Activated CD8-positive, alpha-beta T cell treated with anti-CD3 and anti-CD28 coated beads, Interleukin-2, amount 10 ng/mL, durations not matched to agents 7 days and 5 days (primary cell): ENCODE results near the gene DLG2. TPM values are rescaled to one million over a fixed set of nuclear protein-coding genes. Genes with fewer than 3 reads are reported as not detected.

Source experiments
- ATAC-seq: fragments of 150-1000 bp; cut with Tn5 transposase; one replicate; pipeline ENCODE4 v1.10.0; 2021; ENCODE audit warnings: moderate library complexity
- CTCF ChIA-PET: fragments of 350-600 bp; sonication (Branson Sonifier 250); formaldehyde crosslinking; loops from one replicate; lab custom pipeline; 2021; ENCODE audit warnings: antibody characterized with exemption; lab: Charles Lee
- POLR2A ChIA-PET: fragments of 350-600 bp; sonication (Branson Sonifier 250); formaldehyde crosslinking; loops from one replicate; lab custom pipeline; 2021; ENCODE audit warnings: antibody characterized with exemption; lab: Charles Lee
- DNase-seq: peaks from one replicate; pipeline ENCODE4 v3.0.0-alpha.2; 2020
- H3K27ac Mint-ChIP-seq: one replicate; pipeline ENCODE4 v1.8.0; 2021; ENCODE audit warnings: mild to moderate bottlenecking, mixed read lengths
- H3K27me3 Mint-ChIP-seq: one replicate; pipeline ENCODE4 v1.8.0; 2021; ENCODE audit warnings: low read depth, mixed read lengths
- H3K36me3 Mint-ChIP-seq: one replicate; pipeline ENCODE4 v1.8.0; 2021; ENCODE audit warnings: low read depth, mixed read lengths
- H3K4me1 Mint-ChIP-seq: one replicate; pipeline ENCODE4 v1.8.0; 2021; ENCODE audit warnings: low read depth, mixed read lengths
- H3K4me3 Mint-ChIP-seq: one replicate; pipeline ENCODE4 v1.8.0; 2021; ENCODE audit warnings: mild to moderate bottlenecking, mixed read lengths
- H3K9me3 Mint-ChIP-seq: one replicate; pipeline ENCODE4 v1.8.0; 2022; ENCODE audit warnings: mixed read lengths; ENCODE audit not compliant: insufficient read depth
- total RNA-seq, 2 experiments: library from RNA; stranded (reverse); gene quantifications; one replicate each; pipeline ENCODE4 v1.2.3, GENCODE V29; 2021

DLG2 gene
- total RNA-seq, 2 experiments from 2014 or later = 1.3 to 1.6 TPM

DNA sequence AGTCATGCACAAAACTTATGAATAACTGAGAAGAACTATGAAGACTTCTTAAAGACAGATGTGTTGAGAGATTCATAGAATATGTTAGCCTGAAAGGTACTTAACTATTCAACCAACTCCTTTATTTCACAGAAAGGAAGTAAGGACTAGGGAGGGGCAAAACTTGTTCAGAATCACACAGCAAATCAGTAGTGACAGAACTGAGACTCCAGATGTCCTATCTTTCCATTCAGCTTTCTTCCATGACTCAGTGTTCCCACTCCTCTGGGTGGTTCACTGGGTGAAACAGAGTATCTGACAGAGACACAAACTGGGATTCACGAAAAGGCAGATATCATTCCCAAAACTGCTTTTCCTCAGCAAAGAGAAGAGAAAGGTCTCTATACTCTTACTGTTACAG is 1053.3 kb downstream of the DLG2 start:
- CTCF ChIA-PET = no interaction called here
- no peak for ATAC-seq
- no peak overlapping the region for H3K27ac Mint-ChIP-seq
- DNase-seq = no peak
- H3K27me3 Mint-ChIP-seq = peaks cover 2% of the 10 kb centered on the region
- peaks cover 3% of the 10 kb centered on the region for H3K9me3 Mint-ChIP-seq
- H3K4me1 Mint-ChIP-seq = no peaks in the 10 kb centered on the region
- no peak overlapping the region for H3K4me3 Mint-ChIP-seq
- POLR2A ChIA-PET = no interaction called here
- no peaks in the 10 kb centered on the region for H3K36me3 Mint-ChIP-seq

DNA sequence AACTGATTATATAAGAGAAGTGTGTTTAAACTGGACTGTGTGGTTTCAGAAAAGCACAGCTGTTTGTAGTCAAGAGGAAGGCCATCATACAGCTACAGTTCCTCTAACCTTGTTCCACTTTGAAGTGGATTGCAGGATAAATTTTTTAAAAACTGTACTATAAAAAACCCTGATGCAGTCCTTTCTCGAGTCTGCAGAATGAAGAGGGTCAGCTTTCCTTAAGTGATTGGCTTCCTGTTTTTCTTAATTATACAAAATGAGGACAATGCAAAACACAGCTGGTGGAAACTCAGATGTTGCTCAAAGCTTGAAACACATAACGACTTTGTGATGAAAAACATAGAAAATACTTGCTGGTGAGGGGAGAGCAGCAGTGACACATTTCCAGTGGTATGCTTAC is 1060.5 kb downstream of the DLG2 start:
- no peak overlapping the region for H3K4me3 Mint-ChIP-seq
- ChIA-PET POLR2A (no interaction called here), CTCF (interaction anchor here (1.4 kb wide), 1 partner anchor 730 kb away, joined by 3 read pairs; no protein-coding TSS in a partner anchor)
- DNase-seq (no peak), ATAC-seq (no peak)
- H3K36me3 Mint-ChIP-seq = no peaks in the 10 kb centered on the region
- H3K27me3 Mint-ChIP-seq = no peaks in the 10 kb centered on the region
- H3K27ac Mint-ChIP-seq = no peak overlapping the region
- no peaks in the 10 kb centered on the region for H3K4me1 Mint-ChIP-seq
- peaks cover 3% of the 10 kb centered on the region for H3K9me3 Mint-ChIP-seq

DNA sequence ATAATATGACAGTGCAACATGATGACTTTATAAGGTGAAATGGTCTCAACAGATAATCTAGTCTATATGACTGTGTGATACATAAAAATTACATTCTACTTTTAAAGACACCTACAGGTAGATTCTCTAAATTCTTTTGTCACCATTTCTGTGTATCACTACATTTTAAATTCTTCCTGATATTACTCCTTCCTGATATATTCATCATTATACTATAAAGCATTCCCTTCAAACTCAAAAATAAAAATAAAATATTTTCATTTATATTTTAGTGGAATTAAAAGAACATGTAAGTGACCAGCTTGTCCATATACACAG is 1062.3 kb downstream of the DLG2 start:
- H3K27me3 Mint-ChIP-seq = no peaks in the 10 kb centered on the region
- H3K36me3 Mint-ChIP-seq = no peaks in the 10 kb centered on the region
- H3K27ac Mint-ChIP-seq = no peak overlapping the region
- H3K4me1 Mint-ChIP-seq = no peaks in the 10 kb centered on the region
- H3K4me3 Mint-ChIP-seq = no peak overlapping the region
- CTCF ChIA-PET = interaction anchor here (0.8 to 1.5 kb wide), 3 partner anchors 9 to 728 kb away, joined by 3 to 4 read pairs (median 3); no protein-coding TSS in a partner anchor
- no peak for DNase-seq
- peaks cover 3% of the 10 kb centered on the region for H3K9me3 Mint-ChIP-seq
- no peak for ATAC-seq
- POLR2A ChIA-PET = no interaction called here

DNA sequence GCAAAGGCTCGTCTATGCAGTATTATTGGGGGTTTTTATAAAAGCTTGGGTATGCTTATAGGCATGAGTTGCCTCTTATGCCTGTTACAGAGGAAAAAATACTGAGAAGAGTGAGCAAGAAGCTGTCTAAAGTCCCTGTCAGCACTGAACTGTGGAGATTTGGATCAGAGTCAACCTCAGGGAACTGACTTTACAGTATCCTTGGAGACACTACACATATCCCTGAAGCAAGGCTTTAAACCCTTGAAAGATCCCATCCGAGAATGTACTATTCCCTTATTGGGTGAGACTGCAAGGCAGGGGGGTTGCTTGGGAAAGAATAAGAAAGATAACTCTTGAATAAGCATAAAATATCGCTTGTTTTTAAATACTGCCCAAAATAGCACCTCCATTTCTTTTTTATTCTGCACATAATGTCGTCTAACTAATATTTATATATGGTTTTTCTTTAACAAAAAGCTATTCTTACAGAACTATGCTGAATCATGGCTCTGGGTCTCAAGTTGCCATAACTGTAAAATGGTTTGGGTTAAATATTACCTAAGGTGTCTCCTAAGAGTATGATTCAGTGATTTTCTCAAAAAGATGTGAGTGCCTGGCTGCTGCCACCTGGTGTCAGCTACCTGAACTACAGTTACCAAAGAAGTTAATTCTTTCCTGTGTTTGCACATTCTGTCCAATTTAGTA is 1062.8 kb downstream of the DLG2 start:
- Mint-ChIP-seq H3K9me3 (peaks cover 3% of the 10 kb centered on the region), H3K4me1 (no peaks in the 10 kb centered on the region), H3K27ac (no peak overlapping the region), H3K4me3 (no peak overlapping the region), H3K36me3 (no peaks in the 10 kb centered on the region), H3K27me3 (no peaks in the 10 kb centered on the region)
- no peak for ATAC-seq
- peak; percentile 36 for DNase-seq
- ChIA-PET CTCF (interaction anchor here (0.8 to 1.5 kb wide), 3 partner anchors 9 to 728 kb away, joined by 3 to 4 read pairs (median 3); no protein-coding TSS in a partner anchor), POLR2A (no interaction called here)

DNA sequence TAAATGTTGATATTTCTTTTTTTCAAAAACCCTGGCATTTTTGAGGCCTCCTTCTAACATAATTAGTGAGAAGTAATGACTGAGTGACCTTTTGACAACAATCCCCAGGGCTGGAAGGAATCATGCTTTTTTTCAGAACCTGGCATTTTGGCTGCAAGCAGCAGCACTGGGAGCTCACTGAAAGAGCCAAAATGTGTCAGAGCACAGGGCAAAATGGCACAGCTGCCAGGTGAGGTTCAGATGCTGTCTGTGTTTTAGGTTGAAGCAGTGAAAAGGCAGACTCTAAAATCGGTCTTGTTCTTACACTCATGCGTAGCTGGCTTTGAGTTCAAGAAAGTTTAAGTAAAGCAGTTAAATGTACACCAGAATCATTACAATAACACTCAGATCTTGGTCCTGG is 1063.8 kb downstream of the DLG2 start:
- CTCF ChIA-PET = interaction anchor here (1.5 kb wide), 1 partner anchor 9 kb away, joined by 4 read pairs; no protein-coding TSS in a partner anchor

DNA sequence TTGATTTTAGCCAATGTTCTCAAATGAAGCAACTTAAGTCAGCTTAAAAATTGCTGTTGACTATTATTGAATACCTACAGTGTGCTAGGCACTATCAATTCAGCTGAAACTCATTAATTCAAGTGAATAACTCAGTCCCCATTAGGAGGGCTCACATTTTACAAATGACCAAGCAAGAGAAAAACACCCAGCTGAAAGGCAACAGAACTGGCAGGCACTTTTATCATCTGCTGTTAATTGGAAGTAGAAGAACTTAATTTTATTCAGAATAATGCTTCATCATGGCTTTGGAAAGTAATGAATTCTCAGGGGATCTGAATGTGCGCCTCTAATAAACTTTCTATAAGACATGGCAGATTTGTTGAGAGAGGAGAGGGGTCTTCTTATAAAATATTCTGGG is 1066.9 kb downstream of the DLG2 start:
- H3K4me1 Mint-ChIP-seq = no peaks in the 10 kb centered on the region
- ATAC-seq (no peak), DNase-seq (no peak)
- ChIA-PET POLR2A (no interaction called here), CTCF (no interaction called here)
- H3K4me3 Mint-ChIP-seq = no peak overlapping the region
- no peaks in the 10 kb centered on the region for H3K9me3 Mint-ChIP-seq
- no peaks in the 10 kb centered on the region for H3K36me3 Mint-ChIP-seq
- no peaks in the 10 kb centered on the region for H3K27me3 Mint-ChIP-seq
- no peak overlapping the region for H3K27ac Mint-ChIP-seq

More for the DNA sequence above, 1063.8 kb downstream of the DLG2 start:
- Mint-ChIP-seq H3K36me3 (no peaks in the 10 kb centered on the region), H3K4me3 (no peak overlapping the region), H3K27ac (no peak overlapping the region), H3K9me3 (no peaks in the 10 kb centered on the region), H3K27me3 (no peaks in the 10 kb centered on the region), H3K4me1 (no peaks in the 10 kb centered on the region)
- no peak for ATAC-seq
- POLR2A ChIA-PET = no interaction called here
- no peak for DNase-seq

DNA sequence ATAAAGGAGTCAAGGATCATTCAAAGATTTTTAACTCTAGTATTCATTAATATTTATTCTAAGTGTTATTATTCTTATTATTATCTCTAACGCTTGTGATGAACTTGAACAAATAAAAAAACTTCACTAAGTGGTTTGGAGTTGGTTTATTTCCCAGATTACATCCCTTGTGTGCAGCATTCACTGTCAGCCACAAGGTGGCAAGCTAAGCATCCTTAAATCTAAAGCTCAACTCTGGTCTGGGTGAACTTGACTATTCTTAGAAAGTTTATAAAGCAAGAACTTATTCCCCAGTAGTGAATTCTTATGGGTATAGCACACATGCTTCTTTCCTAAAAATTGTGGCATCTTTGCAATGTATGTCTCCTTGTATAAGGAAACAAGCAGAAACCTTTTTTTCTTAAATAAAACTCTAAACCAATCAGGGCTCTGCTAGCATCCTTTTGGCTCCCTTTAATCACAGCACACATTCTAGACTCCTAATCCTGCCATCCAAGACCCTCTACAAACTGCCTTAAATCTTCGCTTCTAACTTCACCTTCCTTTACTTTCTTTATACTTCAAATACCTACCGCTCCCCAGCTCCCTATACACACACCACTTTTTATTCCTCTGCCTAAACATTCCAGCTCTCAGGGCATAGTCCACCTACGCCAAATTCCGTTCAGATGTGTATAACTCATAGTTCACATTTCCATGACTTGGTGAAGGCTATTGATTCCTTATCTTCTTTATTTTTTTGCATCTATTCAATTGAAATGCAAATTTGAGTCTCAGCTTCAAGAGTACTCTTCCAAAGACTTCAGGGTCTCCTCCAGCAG is 1068.8 kb downstream of the DLG2 start:
- DNase-seq = peak; percentile 28
- ATAC-seq = no peak
- Mint-ChIP-seq H3K36me3 (no peaks in the 10 kb centered on the region), H3K27me3 (no peaks in the 10 kb centered on the region), H3K4me3 (no peak overlapping the region), H3K27ac (no peak overlapping the region), H3K4me1 (no peaks in the 10 kb centered on the region), H3K9me3 (no peaks in the 10 kb centered on the region)
- CTCF ChIA-PET = interaction anchor here (1.4 to 1.8 kb wide), 2 partner anchors 17 to 1032 kb away, joined by 5 to 7 read pairs; no protein-coding TSS in a partner anchor
- POLR2A ChIA-PET = no interaction called here

DNA sequence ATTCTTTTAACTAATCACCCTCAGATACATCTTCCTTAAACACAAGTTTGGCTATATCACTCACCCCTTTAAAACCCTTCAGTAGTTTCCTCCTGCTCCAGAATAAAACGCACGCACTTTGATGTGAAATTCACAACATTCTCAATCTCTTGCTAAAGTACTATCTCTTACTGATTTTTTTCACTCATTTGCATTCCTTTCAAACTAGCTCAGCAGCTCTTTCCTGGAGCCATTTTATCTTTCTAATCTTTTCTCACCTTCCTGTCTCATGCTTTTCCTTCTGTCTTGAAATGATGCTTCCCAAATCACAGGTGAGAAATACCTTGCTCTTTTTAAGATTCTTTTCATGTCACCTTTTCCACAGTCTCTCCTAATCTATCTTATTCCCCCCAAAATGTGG is 1074.4 kb downstream of the DLG2 start:
- ATAC-seq (no peak), DNase-seq (no peak)
- no peaks in the 10 kb centered on the region for H3K4me1 Mint-ChIP-seq
- no peaks in the 10 kb centered on the region for H3K27me3 Mint-ChIP-seq
- no peak overlapping the region for H3K4me3 Mint-ChIP-seq
- ChIA-PET CTCF (no interaction called here), POLR2A (no interaction called here)
- H3K27ac Mint-ChIP-seq = no peak overlapping the region
- no peaks in the 10 kb centered on the region for H3K36me3 Mint-ChIP-seq
- no peaks in the 10 kb centered on the region for H3K9me3 Mint-ChIP-seq

DNA sequence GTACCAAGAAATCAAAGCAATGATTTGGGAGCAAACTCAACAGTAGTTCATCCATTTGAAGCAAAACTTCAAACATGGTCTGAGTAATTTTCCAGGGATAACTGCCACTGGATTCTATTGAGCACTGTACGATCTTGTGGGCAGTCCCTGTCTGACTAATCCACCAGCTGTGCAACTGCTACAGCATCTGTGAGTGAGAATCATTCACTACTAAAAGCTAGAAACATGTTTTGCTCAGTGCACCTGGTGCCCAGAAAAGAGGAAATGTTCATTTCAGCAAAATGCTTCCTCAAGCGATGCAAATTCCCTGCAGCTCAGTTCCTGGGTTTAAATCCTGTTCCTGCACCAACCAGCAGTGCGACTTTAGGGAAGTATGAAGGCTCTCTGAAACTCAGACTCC is 1077.9 kb downstream of the DLG2 start:
- DNase-seq = no peak
- POLR2A ChIA-PET = no interaction called here
- no peak for ATAC-seq
- H3K9me3 Mint-ChIP-seq = no peaks in the 10 kb centered on the region
- no peak overlapping the region for H3K4me3 Mint-ChIP-seq
- CTCF ChIA-PET = no interaction called here
- H3K4me1 Mint-ChIP-seq = no peaks in the 10 kb centered on the region
- H3K36me3 Mint-ChIP-seq = no peaks in the 10 kb centered on the region
- no peaks in the 10 kb centered on the region for H3K27me3 Mint-ChIP-seq
- H3K27ac Mint-ChIP-seq = no peak overlapping the region

DNA sequence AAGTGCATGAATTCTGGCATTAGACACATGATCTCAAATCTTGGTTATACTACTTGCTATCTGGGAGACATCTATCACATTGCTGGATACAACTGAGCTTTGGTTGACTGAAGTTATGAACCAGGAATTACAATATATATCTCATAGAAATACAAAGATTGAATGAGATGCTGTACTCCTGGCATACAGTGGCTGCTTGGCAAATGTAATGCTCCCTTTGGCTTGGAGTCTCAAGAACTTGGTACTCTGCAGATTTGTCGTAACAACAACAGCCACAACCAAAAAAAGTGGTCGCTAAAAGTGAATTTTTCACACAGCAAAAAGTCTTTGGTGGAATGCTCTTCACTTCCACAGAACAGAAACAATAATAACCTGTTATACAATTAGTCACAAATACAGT is 1082.6 kb downstream of the DLG2 start:
- no peak for DNase-seq
- Mint-ChIP-seq H3K27ac (no peak overlapping the region), H3K36me3 (no peaks in the 10 kb centered on the region), H3K4me1 (no peaks in the 10 kb centered on the region), H3K27me3 (no peaks in the 10 kb centered on the region), H3K9me3 (no peaks in the 10 kb centered on the region), H3K4me3 (no peak overlapping the region)
- no peak for ATAC-seq
- ChIA-PET POLR2A (no interaction called here), CTCF (no interaction called here)

DNA sequence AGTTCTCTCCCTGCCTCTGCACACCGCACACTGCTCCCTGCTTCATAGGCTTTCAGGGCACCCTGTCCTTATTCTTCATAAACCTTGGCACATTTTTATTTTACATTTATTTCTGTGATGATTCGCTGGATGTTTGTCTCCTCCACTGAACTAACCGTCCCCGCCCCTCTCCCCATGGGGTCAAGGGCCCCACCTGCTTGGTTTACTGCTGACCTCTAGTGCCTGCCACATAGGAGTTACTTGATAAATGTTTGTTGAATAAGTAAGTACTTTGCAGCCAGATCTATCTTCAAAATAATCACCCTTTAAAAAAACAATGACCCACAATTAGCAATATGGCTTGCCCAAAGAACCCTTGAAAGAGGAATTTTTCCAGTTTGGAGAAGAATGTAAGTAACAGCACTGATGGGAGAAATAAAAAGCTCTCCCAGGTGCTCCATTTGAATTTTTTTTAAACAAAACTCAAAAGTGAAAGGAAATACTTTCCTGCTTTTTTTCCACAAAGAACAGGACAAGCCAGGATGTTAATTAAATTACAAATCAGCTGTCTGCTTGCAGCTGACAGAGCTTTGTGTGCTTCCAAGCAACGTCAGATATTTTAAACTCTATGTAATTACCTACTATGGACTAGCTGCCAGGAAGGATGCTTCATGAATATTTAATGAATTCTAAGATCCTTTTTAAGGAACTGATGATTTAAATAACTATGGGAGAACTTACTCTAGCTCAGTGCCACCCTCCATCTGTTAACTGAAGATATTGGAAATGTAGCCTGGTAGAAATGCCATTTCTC is 1083.6 kb downstream of the DLG2 start:
- ATAC-seq (no peak), DNase-seq (no peak)
- no peak overlapping the region for H3K4me3 Mint-ChIP-seq
- no peaks in the 10 kb centered on the region for H3K27me3 Mint-ChIP-seq
- H3K4me1 Mint-ChIP-seq = no peaks in the 10 kb centered on the region
- ChIA-PET CTCF (no interaction called here), POLR2A (no interaction called here)
- no peak overlapping the region for H3K27ac Mint-ChIP-seq
- H3K9me3 Mint-ChIP-seq = no peaks in the 10 kb centered on the region
- no peaks in the 10 kb centered on the region for H3K36me3 Mint-ChIP-seq
